NAMALWA (cell line): ENCODE results near the gene BTLA.
"Not testable (repeated sequence)": the region's sequence is repeated elsewhere in the genome, so short reads cannot be mapped to it uniquely, and the experiment has no call there.

Source experiments
- DNase-seq: peaks from one replicate; pipeline ENCODE4 v3.0.0-alpha.2; 2015; ENCODE audit warnings: low spot score

Gene BTLA

DNA sequence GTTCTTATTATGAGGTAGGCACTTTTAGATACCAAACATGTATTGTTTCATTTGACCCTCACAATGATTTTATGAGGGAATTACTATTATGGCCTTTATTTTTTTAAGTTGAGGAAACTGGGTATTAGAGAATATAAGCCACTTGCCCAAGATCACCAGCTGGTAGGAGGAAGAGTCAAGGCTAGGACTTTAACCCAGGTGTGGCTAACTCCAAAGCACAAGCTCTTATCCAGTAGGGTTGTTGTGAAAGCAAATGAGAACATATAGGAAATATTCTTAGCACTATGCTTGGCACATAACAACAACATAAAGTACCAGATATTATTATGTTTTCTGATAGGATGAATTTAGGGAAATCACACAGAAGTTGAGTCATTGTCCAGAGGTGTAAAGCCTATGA is 7.9 kb downstream of the BTLA start:
- no peak for DNase-seq

DNA sequence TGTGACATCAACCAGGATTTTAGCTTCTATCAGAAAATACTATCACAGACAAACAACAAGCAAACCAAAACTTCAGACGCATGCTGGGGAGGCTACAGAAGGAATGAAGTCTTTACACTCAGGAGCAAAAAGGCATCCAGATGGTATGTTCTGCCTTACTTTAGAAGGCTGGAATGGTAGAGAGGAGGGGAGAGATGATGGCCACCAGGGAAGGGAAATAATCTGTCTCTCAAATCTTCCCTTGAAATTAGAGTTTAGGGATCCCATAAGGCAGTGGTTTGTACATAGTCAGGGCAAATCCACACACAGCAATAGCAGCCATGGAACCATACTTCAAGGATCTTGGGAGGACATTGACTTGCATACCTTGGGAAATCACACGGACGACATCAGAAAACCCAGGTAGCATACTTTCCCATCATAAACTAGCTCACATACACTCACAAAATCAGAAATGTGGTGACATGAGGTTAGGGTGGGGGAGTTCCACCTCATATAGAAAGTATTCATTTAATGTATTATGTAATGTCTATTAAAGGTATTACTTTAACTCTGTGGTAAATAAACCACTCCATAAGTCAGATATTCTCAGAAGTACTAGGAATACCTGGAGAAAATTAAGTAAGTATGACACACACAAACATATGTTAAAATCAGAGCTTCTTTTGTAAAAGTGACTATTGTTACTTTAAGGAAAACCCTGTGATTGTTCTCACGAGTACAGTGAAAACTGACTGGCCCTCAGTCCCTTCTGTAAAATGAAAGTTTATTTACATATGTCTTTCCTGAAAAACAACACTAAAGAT is 9.4 kb downstream of the BTLA start:
- no peak for DNase-seq

DNA sequence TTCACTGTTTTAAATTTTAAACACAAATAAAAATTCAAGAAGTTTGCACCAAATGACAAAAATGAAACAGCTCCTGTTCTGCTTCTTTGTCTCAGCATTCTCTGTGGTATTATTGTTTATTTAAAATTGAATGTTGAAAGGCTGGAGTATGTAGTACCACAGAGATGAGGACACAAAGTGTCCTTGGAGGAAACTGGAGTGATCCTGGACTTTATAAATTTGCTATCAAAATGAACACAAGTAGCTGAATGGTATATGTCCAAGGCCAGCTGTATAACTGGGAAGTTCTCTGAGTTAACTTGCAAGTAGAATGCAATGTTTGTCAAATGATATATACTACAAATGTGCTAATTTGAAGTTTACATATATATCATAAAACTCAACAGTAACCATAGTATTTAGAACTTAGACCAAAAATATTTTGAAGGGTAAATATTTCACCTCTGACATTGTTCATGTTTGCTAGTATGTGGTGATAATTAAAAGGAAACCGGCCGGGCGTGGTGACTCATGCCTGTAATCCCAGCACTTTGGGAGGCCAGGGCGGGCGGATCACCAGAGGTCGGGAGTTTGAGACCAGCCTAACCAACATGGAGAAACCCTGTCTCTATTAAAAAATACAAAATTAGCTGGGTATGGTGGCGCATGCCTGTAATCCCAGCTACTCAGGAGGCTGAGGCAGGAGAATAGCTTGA is 12.3 kb downstream of the BTLA start:
- DNase-seq, result no peak

DNA sequence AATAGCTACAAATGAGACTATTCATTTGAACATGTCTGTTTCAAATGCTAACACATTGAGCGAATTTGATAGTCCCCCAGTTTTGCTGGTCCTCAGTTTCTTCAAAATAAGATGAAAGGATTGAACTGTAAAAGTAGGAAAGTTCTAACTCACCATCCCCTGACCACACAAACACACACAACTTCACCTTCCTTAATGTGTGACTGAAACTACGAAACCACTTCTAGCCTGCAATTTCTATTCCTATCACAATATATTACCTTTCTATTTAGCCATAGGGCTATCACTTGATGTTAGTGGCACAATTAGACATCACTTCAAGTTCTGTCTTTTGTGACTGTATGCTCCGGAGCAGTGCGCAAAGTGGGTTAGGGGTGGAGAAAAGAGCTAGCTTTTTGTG is 14.9 kb downstream of the BTLA start:
- DNase-seq, result no peak

DNA sequence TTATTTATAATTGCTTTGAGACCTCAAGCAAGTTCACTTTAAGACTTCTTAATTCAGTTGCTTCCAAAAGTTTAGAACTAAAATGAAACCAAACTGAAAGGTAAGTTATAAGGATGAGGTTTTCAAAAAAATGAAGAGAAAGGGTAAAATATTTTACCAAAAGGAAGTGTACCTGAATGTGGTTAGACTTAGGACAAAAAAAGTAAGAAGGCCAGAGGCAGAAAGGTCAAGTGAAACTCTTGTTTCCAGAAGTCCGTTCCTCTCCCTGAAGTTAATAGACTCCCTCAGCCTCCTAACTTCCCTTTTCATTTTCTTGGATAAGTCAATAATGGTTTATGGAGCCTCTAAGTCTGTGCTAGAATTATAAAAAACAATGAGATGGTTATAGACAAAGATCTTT is 16.6 kb downstream of the BTLA start:
- DNase-seq, result no peak

DNA sequence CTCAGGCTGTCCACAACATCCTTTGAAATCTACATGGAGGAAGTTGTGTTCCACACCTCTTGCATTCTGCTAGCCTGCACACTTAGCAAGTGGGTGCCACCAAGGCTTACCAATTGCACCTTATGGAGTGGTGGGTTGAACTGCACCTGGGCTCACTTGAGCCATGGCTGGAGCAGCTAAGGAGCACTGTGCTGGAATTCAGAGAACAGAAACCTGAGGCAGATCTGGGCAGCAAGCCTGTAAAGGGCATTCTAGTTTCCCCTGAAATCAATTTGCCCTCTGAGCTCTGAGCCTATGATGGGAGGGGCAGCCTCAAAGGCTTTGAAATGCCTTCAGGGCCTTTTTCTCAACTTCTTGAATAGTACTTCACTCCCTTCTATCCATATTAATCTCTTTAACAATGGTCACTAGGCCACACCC is 18.0 kb downstream of the BTLA start:
- DNase-seq, result no peak

DNA sequence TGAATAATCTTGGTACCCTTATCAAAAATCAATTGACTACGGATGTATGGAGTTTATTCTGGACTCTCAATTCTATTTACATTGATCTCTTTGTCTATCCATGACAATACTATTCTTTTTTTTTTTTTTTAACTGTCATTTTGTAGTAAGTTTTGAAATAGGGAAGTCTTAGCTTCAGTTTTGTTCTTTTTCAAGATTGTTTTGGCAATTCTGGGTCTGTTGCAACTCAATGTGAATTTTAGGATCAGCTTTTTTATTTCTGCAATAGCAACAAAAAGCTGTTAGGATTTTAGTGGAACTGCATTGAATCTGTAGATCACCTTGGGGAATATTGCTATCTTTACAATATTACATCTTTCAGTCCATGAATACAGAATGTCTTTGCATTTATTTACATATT is 21.4 kb downstream of the BTLA start:
- DNase-seq, result no peak

DNA sequence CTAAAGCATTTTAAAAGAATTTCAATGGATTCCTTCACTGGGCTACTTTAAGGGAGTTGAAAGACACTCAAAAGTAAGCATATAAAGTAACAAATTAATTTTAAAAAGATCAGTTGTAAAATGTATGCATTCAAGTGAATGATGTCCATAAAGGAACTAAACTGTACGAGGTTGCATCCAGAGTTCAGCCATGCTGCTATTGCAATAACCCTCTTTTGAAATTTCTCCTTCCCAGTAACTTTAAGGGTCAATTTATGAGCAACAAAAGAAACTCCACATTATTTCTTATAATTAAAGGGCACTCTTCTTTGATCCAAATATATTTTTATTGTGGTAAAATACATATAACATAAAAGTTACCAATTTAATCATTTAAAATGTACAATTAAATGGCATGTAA is 22.9 kb downstream of the BTLA start:
- DNase-seq, result no peak

DNA sequence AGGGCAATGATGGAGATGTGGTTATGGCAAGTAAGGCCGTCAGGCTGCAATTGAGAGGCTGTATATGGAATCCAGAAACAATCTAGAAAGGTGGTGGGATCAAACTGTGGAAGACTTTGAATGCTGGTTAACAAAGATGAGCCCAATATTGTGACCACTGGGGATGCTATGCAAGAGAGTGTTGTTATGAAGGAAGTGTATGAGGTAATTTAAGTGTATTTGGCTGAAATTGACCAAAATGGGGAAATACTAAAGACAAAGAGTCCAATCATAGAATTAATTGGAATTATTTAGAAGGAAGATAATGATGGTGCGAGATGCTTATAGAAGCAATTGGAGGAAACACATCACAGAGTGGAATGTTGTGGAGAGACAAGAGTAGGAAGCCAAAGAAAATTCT is 24.5 kb downstream of the BTLA start:
- DNase-seq, result no peak

DNA sequence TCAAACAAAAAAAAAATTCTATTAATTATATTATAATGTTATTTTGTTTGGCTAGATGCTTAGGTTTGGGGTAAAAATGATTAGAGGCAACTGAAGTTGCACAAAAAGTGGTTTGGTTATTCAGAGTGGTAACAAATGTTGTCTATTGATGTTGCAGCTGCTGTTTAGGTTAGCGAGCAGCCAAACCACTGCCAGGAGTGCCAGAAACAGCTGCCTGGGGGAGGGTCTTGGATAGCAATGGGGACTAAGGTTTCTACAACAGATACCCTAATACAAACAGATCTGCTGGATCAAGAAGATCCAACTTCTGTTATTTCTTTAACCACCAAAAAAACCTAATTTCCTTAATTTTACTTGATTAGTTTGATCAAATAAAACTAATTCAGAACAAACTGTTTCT is 26.6 kb downstream of the BTLA start:
- DNase-seq, result no peak

DNA sequence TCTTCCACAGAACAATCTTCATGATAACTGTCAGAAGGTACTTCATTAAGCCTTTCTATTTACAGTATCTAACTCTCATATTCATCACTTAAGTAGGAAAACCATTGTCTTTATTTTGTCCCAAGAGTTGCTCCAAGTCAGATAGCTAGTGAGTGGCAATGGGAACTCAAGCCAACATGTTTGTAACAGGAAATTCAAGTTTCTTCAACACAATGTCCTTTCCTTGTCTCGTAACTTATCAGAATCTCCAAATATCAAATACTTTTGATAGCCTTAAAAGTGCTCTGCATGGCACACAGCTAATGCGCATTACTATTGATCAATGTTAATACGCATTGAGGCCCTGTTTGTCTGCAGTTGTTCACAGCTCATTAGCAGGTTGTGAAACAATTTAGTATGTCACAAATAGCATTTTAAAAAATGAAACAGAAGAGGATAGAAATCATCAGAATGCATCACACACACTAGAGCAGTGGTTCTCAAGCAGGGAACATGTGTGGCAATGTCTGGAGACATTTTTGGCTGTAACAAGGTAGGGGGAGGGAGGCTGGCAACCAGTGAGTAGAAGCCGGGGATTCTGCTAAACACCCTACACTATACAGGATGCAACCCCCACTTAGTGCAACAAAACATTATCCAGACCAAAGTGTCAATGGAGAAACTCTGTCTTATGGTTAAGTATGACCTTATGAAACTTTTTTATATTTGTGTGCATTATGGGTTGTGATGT is 27.5 kb downstream of the BTLA start:
- DNase-seq, result no peak

DNA sequence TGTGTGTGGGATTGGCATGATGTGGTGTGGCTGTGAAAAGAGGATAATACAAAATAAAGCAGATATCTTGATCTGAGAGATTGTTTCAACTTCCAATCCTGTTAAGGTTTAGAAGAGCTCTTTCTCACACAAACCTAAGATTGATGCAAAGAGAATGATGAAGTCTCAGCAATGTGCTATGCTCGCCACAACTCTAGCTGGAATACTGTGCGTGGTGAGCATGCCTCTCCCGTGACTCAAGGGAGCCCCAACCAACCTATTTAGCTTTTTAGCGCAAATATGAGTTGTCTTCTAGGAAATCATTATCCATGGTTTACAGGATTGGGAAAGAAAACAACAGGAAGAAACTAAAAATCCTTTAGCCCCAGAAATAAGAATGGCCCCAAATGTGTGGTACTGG is 28.5 kb downstream of the BTLA start:
- no peak for DNase-seq

DNA sequence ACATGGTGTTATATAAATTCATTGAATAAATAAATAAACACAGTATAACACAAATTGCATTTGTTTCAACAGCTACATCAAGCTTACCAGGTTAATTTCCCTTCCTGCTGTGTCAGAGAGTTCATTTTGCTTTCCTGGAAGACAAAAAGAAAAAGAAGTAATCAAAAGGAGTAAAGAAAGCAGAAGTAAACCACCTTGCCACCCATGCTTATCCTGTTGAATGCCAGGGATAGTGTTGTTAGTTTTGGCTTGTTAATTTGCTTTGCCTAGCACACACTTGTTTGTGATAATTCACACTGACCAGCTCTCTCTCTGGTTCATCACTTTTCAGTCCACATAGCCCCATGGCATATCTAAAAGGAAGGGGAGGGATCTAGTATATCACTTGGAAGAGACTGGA is 29.6 kb downstream of the BTLA start:
- DNase-seq, result no peak

DNA sequence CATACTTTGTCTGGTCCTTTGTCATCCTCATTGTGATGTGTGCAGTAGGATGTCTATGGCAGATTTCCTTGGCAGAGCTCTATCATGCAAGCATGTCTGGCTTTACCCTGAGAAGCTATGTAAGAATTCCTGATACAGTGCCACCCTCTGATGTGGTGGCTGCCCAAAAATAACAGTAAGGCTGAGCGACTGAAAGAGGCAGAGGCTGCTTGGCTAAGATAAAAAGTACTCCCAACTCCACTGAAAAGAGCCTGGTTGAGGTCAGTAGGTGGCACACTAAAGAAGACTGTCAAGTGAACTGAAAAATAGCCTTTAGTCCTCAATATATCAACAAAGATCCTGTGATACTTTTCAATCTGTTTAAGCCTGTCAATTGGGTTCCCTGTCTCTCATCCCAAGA is 31.7 kb downstream of the BTLA start:
- DNase-seq, result no peak

DNA sequence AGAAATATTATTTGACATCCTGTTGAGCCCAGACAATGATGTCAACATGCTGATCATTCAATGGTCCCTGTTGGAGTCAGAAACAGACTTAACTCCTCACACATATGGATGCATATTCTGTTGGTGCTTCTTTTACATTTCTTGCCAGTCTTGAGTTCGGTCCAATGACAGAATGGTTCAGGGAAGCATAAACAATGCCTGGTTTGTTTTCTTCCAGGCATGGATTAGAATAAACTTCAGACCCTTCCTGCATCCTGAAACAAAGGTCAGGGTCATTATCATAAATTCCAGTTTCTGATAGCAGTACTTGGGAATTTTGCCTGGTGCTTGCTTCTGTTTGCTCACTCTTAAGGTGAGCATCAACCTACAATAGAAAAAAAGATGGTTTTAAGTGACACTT is 33.3 kb downstream of the BTLA start:
- DNase-seq, result no peak

DNA sequence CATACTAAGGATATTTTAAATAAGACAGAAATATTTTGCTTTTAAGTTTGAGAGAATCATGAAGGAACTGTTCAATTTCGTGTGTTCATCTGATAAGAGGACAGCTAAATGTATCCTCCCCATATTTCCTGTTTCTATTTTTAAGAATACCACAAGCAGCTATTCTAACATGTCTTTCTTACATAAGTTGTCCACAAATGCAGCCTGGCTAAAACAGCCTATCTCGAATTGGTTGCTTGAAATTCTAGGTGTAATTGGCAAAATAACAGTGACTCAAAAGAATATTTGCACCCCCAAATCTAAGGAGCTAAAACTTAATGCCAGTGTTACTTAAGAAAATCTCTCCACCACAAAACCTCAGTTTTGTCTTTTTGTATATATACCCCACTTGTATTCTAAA is 35.0 kb downstream of the BTLA start:
- DNase-seq, result peak; percentile 50

DNA sequence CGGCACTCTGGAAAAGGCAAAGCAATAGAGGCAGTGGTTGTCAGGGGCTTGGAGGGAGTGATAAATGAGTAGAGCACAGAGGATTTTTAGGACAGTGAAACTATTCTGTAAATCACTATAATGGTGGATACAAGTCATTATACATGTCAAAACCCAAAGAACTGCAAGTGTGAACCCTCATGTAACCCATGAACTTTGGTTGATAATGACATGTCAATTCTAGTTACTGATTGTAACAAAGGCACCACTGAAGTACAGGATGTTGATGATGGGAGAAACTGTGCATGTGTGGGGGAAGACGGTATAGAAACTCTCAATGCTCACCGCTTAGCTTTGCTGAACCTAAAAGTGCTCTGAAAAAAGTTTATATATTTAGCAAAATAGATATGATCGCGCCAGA is 36.0 kb downstream of the BTLA start:
- DNase-seq, result no peak

DNA sequence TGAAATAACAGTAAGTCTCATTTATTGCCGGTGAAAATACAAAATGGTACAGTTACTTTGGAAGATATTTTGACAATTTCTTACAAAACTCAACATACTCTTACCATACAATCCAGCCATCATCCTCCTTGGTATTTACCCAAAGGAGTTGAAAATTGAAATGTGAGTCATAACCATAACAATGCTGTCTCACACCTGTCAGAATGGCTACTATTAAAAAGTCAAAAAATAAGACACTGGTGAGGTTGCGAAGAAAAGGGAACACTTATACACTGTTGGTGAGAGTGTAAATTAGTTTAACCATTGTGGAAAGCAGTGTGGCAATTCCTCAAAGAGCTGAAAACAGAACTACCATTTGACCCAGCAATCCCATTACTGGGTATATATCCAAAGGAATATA is 37.5 kb downstream of the BTLA start:
- DNase-seq, result not testable (repeated sequence)

DNA sequence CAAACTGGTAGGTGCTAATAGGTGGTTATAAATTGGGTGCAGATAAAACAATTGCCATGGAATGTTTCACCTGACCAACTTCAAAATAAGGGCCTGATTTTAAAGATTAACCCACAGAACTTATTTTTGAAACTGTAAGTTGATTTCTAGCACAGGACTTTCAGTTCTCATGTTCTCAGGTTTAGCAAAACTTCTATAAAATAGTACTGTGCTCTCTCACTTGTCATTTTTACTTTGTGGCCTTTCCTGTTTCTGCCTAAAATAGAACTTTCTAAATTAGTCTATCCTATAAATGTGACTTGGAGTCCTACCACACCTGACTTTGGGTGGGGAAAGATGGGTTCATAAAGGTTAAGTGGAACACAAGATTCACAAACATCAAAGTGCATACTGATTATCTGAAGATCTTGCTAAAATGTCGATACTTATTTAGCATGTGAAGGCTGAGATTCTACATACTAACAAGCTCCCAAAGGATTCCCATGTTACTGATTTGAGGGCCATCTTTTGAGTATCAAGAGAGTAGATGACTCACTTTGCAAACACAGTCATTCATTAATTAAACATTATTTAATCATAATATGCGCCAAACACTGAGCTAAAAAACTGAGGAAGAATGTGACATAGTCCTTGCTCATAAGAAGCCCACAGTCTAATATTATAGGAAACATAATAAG is 38.6 kb downstream of the BTLA start:
- no peak for DNase-seq

DNA sequence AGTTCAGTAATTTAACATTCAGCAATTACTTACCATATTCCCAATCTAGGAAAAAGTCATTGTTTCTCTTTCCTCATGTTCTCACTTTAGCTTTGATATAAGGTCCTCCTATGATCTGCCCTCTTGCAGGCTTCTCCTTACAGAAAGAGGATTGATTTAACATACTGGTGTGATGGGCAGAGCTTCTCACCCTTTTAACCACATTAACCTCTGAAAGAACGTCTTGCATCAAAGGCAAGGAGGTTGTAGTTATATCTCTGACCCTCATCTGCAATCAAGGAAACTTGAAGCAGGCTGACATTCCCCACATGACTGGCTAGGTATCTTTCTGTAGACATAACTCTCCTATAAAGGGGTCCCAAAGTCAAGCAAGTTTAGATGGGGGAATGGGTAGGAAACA is 39.5 kb downstream of the BTLA start:
- DNase-seq, result no peak

DNA sequence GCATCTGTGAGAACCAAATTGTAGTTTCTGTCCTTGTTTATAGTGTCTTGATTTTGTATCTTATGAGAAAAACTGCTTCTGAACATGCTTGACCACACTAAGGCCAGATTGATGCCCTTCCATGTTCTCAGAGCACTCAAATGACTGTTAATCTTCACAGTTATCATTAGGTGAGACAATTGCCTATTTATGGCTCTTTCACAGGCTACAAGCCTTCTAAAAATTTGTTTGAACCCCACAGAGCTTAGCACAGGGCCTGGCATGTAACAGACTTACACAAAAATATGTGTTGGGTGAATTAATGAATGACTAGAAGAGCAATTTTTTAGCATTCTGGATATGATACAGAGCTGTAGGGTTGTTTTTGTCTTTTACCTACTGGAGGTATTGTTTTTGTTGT is 43.1 kb downstream of the BTLA start:
- no peak for DNase-seq

DNA sequence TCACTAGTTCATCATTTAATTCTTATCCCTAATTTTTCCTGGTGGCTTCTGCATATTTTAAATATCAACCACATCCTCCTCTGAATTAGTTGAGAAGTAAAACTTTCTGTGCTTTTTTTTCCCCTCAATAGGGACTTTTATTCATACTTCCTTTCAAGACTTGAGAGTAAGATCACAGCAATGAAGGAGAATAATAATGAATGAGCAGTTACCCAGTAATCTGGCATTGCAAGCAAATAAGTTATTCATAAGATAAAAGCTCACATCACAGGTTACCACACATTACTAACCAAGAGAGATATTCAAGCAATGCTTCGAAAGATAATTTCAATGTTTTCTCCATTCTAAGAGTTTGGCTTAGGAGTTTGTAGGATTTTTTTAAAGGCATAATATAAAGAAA is 50.3 kb downstream of the BTLA start:
- no peak for DNase-seq

DNA sequence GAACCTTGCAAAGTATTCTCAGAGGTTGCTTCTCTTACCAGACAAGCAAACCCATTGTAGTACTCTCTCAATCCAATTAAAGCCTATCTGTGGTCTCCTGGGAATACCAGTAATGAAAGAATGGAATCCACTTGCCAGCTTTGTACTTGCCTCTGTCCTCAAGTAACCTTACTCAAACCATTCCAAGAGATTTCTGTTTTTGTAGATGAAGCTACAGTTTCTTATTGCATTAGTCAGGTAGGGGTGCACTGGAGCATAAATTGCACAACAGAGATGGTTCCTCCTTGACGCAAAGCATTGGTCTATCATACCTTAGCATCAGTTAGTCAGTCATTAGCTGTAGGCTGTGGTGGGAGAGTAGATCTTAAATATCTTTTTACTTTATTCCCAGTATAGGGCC is 52.9 kb downstream of the BTLA start:
- DNase-seq, result no peak
